ENCODE data around the gene BTBD10.

Gene BTBD10

GRCh38 chr11:13462901-13463778 lies at the start of gene BTBD10:
Gene BTBD10, minus strand, starts transcription at chr11:13463222. Its CDS starts 18,098 bp downstream, at chr11:13445124.
- peak; percentile 83 to 88 for DNase-seq (ENCODE audit: low read depth in 1 of 2, low spot score in 1 of 2)

- no peak for DNase-seq (ENCODE audit: low read depth in 1 of 2, low spot score in 1 of 2)
Measured at GRCh38 chr11:13503393-13503792, 40.4 kb upstream of the BTBD10 start.

- no peak for DNase-seq (ENCODE audit: low read depth in 1 of 2, low spot score in 1 of 2)
Measured at GRCh38 chr11:13502492-13502891, 39.5 kb upstream of the BTBD10 start.

GRCh38 chr11:13495929-13496328 lies 32.9 kb upstream of the BTBD10 start, which contains the start of gene PTH:
Gene PTH, minus strand, starts transcription at chr11:13495997. Its CDS starts 3,142 bp downstream, at chr11:13492855.
- no peak for DNase-seq (ENCODE audit: low read depth in 1 of 2, low spot score in 1 of 2)

GRCh38 chr11:13494051-13494450 lies 31.0 kb upstream of the BTBD10 start:
- DNase-seq (ENCODE audit: low read depth in 1 of 2, low spot score in 1 of 2) = no peak

- DNase-seq (ENCODE audit: low read depth in 1 of 2, low spot score in 1 of 2) = no peak
Measured at GRCh38 chr11:13487661-13488030, 24.6 kb upstream of the BTBD10 start.

GRCh38 chr11:13486926-13487660 lies 24.1 kb upstream of the BTBD10 start:
- peak; percentile 10 to 56 for DNase-seq (ENCODE audit: low read depth in 1 of 2, low spot score in 1 of 2)

- no peak for DNase-seq (ENCODE audit: low read depth in 1 of 2, low spot score in 1 of 2)
Measured at GRCh38 chr11:13480198-13480597, 17.2 kb upstream of the BTBD10 start.

GRCh38 chr11:13479688-13480087 lies 16.7 kb upstream of the BTBD10 start:
- DNase-seq (ENCODE audit: low read depth in 1 of 2, low spot score in 1 of 2) = no peak

- DNase-seq (ENCODE audit: low read depth in 1 of 2, low spot score in 1 of 2) = no peak
Measured at GRCh38 chr11:13475091-13475490, 12.1 kb upstream of the BTBD10 start.

- DNase-seq (ENCODE audit: low read depth in 1 of 2, low spot score in 1 of 2) = no peak
Measured at GRCh38 chr11:13473013-13473722, 10.1 kb upstream of the BTBD10 start.

GRCh38 chr11:13468750-13469149 lies 5.7 kb upstream of the BTBD10 start:
- DNase-seq (ENCODE audit: low read depth in 1 of 2, low spot score in 1 of 2) = no peak

GRCh38 chr11:13465909-13466371 lies 2.9 kb upstream of the BTBD10 start:
- no peak for DNase-seq (ENCODE audit: low read depth in 1 of 2, low spot score in 1 of 2)

GRCh38 chr11:13463779-13464290 lies 813 bp upstream of the BTBD10 start:
- DNase-seq (ENCODE audit: low read depth in 1 of 2, low spot score in 1 of 2) = no peak

GRCh38 chr11:13462311-13462900 lies 616 bp downstream of the BTBD10 start:
- DNase-seq (ENCODE audit: low read depth in 1 of 2, low spot score in 1 of 2) = peak; percentile 11 to 26

- DNase-seq (ENCODE audit: low read depth in 1 of 2, low spot score in 1 of 2) = no peak
Measured at GRCh38 chr11:13461291-13461690, 1.7 kb downstream of the BTBD10 start.

GRCh38 chr11:13450832-13451397 lies 12.1 kb downstream of the BTBD10 start:
- DNase-seq (ENCODE audit: low read depth in 1 of 2, low spot score in 1 of 2) = no peak

- no peak for DNase-seq (ENCODE audit: low read depth in 1 of 2, low spot score in 1 of 2)
Measured at GRCh38 chr11:13449522-13449921, 13.5 kb downstream of the BTBD10 start.

GRCh38 chr11:13448876-13449275 lies 14.1 kb downstream of the BTBD10 start:
- no peak for DNase-seq (ENCODE audit: low read depth in 1 of 2, low spot score in 1 of 2)

- no peak for DNase-seq (ENCODE audit: low read depth in 1 of 2, low spot score in 1 of 2)
Measured at GRCh38 chr11:13446444-13446843, 16.6 kb downstream of the BTBD10 start.
